Esophagus squamous epithelium (tissue), 5 donors: Measurements from ENCODE around the gene HS1BP3. TPM values are rescaled to one million over a fixed set of nuclear protein-coding genes. Genes with fewer than 3 reads are reported as not detected.

Source experiments
- DNase-seq: peaks from one replicate; lab custom pipeline; 2025; lab: John Stamatoyannopoulos, UW
- H3K27ac ChIP-seq, 4 donors: fragments of 200-600 bp; sonication (generic); one replicate each; pipeline ENCODE4 v1.5.1; 2016 to 2019; ENCODE audit warnings: mild to moderate bottlenecking in 1 of 4
- H3K27me3 ChIP-seq, 4 donors: fragments of 200-600 bp; sonication (generic); 1 replicate in 3 of 4; 2 replicates in 1 of 4; pipeline versions ENCODE4 v1.5.1 to v1.6.0; 2017 to 2021; ENCODE audit warnings: antibody characterized with exemption in 1 of 4
- H3K36me3 ChIP-seq, 3 donors: fragments of 200-600 bp; sonication (generic); one replicate each; pipeline ENCODE4 v1.5.1; 2016 to 2019
- H3K4me1 ChIP-seq, 3 donors: fragments of 200-600 bp; sonication (generic); one replicate each; pipeline ENCODE4 v1.5.1; 2017 to 2019
- H3K4me3 ChIP-seq, 4 donors: fragments of 200-600 bp; sonication (generic); 1 replicate in 3 of 4; 2 replicates in 1 of 4; pipeline ENCODE4 v1.5.1; 2016 to 2019; ENCODE audit warnings: mild to moderate bottlenecking in 2 of 4, moderate library complexity in 1 of 4
- H3K9me3 ChIP-seq, 3 donors: fragments of 200-600 bp; sonication (generic); one replicate each; pipeline ENCODE4 v1.5.1; 2016 to 2019
- POLR2A ChIP-seq, 4 donors: fragments of 450-650 bp; IDR thresholded peaks; one replicate each; pipeline ENCODE4 v1.6.1; 2017; ENCODE audit warnings: antibody characterized with exemption in 4 of 4, mild to moderate bottlenecking in 4 of 4, moderate library complexity in 3 of 4
- WGBS, 2 donors: methylation state at CpG; one replicate each; pipeline ENCODE4 v1.1.5; 2018; 5-methylcytosine and 5-hydroxymethylcytosine counted together
- intact Hi-C: fragments of 100-400 bp; cut with DNase I; formaldehyde crosslinking; loops from one replicate; pipeline ENCODE4 v1.15.0; 2022
- total RNA-seq, 4 donors: library from RNA; depleted of rRNA; stranded (reverse); fragments of >200 nt; gene quantifications; one replicate each; pipeline ENCODE4 v1.1.0, GENCODE V29; 2016
- TF ChIP-seq, protein P1 (sequence below), 6 experiments: fragments of 450-650 bp in 4 of 6; fragments of 200-600 bp in 2 of 6; sonication (generic) in 2 of 6; IDR thresholded peaks; one replicate each; pipeline ENCODE4 v1.5.1; 2016 to 2019; ENCODE audit warnings: antibody characterized with exemption in 6 of 6, mild to moderate bottlenecking in 4 of 6, moderate library complexity in 4 of 6
- donor health status: DM: yes; HTN: yes; CAD: no.

HS1BP3 gene
- total RNA-seq, 4 donors from 2014 or later = 7.9 to 22.1 (median 16.9) TPM

DNA sequence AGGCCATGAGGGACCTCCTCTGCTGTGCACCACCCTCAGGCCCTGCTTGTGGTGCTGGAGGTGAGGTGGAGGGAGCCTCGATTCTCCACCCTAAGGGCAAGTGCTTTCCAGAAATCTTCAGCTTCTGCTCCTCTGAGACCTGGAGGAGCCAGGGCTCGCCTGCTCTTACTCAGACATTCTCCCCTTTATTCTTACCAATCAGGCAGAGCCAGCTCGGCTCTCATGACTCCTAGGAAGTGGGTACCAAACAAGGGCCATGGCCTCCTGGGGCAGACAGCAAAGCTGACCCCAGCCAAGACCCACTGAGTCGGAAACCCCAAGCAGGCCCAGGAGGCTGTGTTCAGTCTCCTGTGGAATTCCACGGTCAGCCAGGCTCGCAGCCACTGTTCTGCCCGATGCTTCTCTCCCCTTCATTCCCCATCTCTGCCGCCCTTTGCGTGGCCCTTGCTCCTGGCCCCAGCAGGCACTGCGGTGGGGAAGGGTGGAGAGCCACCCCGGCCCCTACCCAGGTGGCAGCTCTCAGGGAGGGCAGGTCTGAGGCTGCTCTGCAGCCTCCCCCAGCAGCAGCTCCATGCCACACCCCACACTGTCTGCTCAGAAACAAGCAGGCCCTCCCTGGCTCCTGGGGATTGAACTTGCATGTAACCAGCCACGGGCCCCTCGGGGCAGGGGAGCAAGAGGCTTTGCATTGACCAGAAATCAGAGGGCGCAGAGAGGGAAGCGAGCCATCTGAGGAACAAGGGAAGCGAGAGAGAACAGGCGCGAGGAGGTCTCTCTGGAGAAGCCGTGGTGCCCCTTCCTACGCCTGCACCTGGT, 24.0 kb downstream of the HS1BP3 start:
- WGBS, 2 donors = 57 to 76% methylated on average over 5 to 11 of the region's 20 CpGs
- no peaks in the 10 kb centered on the region for H3K27me3 ChIP-seq
- DNase-seq = no peak
- H3K4me3 ChIP-seq = no peak overlapping the region
- H3K36me3 ChIP-seq = peaks cover 6 to 69% (median 13%) of the 10 kb centered on the region in 3 donors
- no peak for TF ChIP-seq POLR2A (IDR thresholded peaks at IDR 0.05)
- TF ChIP-seq, protein P1, sequence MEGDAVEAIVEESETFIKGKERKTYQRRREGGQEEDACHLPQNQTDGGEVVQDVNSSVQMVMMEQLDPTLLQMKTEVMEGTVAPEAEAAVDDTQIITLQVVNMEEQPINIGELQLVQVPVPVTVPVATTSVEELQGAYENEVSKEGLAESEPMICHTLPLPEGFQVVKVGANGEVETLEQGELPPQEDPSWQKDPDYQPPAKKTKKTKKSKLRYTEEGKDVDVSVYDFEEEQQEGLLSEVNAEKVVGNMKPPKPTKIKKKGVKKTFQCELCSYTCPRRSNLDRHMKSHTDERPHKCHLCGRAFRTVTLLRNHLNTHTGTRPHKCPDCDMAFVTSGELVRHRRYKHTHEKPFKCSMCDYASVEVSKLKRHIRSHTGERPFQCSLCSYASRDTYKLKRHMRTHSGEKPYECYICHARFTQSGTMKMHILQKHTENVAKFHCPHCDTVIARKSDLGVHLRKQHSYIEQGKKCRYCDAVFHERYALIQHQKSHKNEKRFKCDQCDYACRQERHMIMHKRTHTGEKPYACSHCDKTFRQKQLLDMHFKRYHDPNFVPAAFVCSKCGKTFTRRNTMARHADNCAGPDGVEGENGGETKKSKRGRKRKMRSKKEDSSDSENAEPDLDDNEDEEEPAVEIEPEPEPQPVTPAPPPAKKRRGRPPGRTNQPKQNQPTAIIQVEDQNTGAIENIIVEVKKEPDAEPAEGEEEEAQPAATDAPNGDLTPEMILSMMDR (IDR thresholded peaks at IDR 0.05) = no peak
- peak overlapping the region in 3 of 4 donors; percentile 60 to 66 (median 61) for H3K27ac ChIP-seq
- peaks cover 0 to 45% (median 11%) of the 10 kb centered on the region in 3 donors for H3K4me1 ChIP-seq
- no peaks in the 10 kb centered on the region for H3K9me3 ChIP-seq
- intact Hi-C loops = no loop called here

DNA sequence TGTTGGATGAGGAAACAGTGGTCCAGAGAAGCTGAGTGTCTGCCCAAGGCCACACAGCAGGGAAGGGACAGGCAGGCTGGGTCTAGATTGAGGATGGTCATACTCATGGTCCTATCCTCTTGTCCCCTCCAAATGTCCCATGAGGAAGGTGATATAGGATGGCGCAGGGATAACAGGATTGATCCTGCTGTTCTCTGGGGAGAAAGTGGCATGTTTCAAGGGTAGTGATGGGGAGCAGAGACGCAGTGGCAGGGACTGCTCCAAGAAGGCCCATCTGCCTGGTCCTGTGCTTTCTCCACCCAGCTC, 24.6 kb downstream of the HS1BP3 start:
- no peak overlapping the region for H3K4me3 ChIP-seq
- TF ChIP-seq, protein P1 (IDR thresholded peaks at IDR 0.05) = no peak
- no peak for TF ChIP-seq POLR2A (IDR thresholded peaks at IDR 0.05)
- no peaks in the 10 kb centered on the region for H3K9me3 ChIP-seq
- intact Hi-C loops = no loop called here
- 100% methylated on average over 2 of the region's 2 CpGs for WGBS, 2 donors
- peak overlapping the region in 3 of 4 donors; percentile 60 to 66 (median 61) for H3K27ac ChIP-seq
- H3K27me3 ChIP-seq = no peaks in the 10 kb centered on the region
- peaks cover 0 to 47% (median 11%) of the 10 kb centered on the region in 3 donors for H3K4me1 ChIP-seq
- DNase-seq = no peak
- peaks cover 6 to 74% (median 13%) of the 10 kb centered on the region in 3 donors for H3K36me3 ChIP-seq

DNA sequence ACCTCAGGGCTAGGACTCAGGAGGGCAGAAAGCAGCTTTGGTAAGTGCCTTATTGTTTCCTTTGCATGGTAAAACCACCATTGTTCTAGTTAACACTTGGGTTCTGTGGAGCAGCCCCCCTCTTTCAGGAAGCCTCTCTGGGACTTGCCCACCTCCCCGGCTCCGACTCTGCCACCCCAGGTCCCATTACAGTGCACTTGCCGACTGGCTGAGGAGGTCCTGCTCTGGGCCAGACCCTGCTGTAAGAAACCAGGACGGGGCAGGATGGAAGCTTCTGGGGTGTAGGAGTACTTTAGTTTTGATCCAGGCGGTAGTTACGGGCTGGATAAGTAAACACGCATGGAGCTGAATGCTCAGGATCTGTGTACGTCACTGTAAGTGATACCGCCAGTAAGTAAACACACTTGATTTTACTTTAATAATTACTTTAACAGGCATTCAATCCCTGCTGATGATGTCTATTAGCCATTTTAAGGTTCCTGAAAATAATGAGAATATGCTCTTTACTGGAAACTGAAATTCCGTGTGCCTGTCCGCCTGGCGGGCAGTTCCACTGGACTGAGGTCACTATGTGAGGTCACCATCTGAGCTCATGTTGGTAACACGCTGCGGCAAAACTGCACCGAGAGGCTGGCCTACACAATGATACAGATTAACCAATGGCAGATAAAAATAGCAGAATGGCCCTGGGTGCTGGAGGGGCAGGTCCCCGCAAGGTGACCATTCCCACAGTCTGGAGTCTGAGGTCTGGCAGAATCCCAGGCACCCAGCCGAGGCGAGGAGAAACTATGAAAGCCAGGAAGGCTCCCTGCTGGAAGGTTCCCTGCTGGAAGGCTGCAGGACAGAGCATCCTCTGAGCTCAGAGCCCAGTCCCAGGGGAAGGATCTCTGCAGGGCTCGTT, 25.2 kb downstream of the HS1BP3 start:
- peaks cover 6 to 77% (median 13%) of the 10 kb centered on the region in 3 donors for H3K36me3 ChIP-seq
- H3K4me3 ChIP-seq = no peak overlapping the region
- no peak for TF ChIP-seq POLR2A (IDR thresholded peaks at IDR 0.05)
- TF ChIP-seq, protein P1 (IDR thresholded peaks at IDR 0.05) = no peak
- H3K9me3 ChIP-seq = no peaks in the 10 kb centered on the region
- no peak for DNase-seq
- H3K4me1 ChIP-seq = peaks cover 5 to 53% (median 11%) of the 10 kb centered on the region in 3 donors
- no peaks in the 10 kb centered on the region for H3K27me3 ChIP-seq
- 85 to 88% methylated on average over 12 to 15 of the region's 19 CpGs for WGBS, 2 donors
- intact Hi-C loops = no loop called here
- peak overlapping the region in 3 of 4 donors; percentile 60 to 66 (median 61) for H3K27ac ChIP-seq

DNA sequence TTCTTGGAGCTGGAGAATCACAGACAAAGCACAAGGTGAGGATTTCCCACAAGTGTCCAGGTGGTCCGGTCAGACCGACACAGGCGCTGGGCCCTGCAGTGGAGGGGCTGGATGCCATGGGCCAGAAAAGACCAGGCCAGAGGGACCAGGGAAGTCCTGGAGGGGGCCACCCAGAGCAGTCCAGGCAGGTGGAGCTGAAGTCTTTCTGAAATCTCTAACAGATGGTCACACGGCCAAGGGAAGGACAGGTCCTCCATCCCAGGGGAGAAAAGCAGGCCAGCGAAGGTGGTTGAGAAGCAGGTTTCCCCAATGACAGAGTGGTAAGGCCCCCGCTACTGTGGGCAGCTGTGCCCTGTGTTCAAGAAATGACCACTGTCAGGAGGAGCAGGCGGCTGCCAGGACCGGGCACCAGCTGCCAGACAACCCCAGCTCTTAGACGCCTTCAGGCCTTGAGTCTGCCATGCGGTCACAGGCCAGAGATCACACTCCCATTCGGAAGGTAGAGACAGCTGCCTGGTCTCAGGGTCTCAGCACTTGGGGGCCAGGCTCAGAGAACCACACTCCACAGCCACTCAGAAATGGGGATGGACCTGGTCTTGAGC, 25.9 kb downstream of the HS1BP3 start:
- no peak for DNase-seq
- Histone ChIP-seq H3K27me3 (no peaks in the 10 kb centered on the region), H3K9me3 (no peaks in the 10 kb centered on the region), H3K27ac (peak overlapping the region in 3 of 4 donors; percentile 49 to 60 (median 54)), H3K36me3 (peaks cover 6 to 82% (median 17%) of the 10 kb centered on the region in 3 donors), H3K4me1 (peaks cover 7 to 58% (median 11%) of the 10 kb centered on the region in 3 donors), H3K4me3 (no peak overlapping the region)
- 80% methylated on average over 9 of the region's 11 CpGs; no CpG with 5 or more reads in 1 of the 2 donors for WGBS, 2 donors
- TF ChIP-seq, protein P1 (IDR thresholded peaks at IDR 0.05) = no peak
- TF ChIP-seq POLR2A (IDR thresholded peaks at IDR 0.05) = no peak
- intact Hi-C loops = no loop called here
